Ishikawa (cell line): ENCODE results near the gene MAP3K5.

Experiments
- CEBPB ChIP-seq: IDR thresholded peaks from 2 replicates; pipeline ENCODE4 v1.6.1; 2012
- CREB1 ChIP-seq: IDR thresholded peaks from 2 replicates; pipeline ENCODE4 v1.6.1; 2012; ENCODE audit warnings: low read depth
- EGR1 ChIP-seq: IDR thresholded peaks from 2 replicates; pipeline ENCODE4 v1.6.1; 2012
- EP300 ChIP-seq: IDR thresholded peaks from 2 replicates; pipeline ENCODE4 v1.6.1; 2012; ENCODE audit warnings: borderline replicate concordance
- FOXM1 ChIP-seq: IDR thresholded peaks from 2 replicates; pipeline ENCODE4 v1.6.1; 2012; ENCODE audit warnings: low read depth, borderline replicate concordance
- MAX ChIP-seq: IDR thresholded peaks from 2 replicates; pipeline ENCODE4 v1.6.1; 2012
- NFIC ChIP-seq: IDR thresholded peaks from 2 replicates; pipeline ENCODE4 v1.6.1; 2012
- RAD21 ChIP-seq: IDR thresholded peaks from 2 replicates; pipeline ENCODE4 v1.6.1; 2012; ENCODE audit warnings: low read depth
- TAF1 ChIP-seq: IDR thresholded peaks from 2 replicates; pipeline ENCODE4 v1.6.1; 2012; ENCODE audit warnings: low read depth, mild to moderate bottlenecking
- TCF12 ChIP-seq: IDR thresholded peaks from 2 replicates; pipeline ENCODE4 v1.6.1; 2012; ENCODE audit warnings: low read depth
- TEAD4 ChIP-seq: IDR thresholded peaks from 2 replicates; pipeline ENCODE4 v1.6.1; 2012
- USF1 ChIP-seq: IDR thresholded peaks from 2 replicates; pipeline ENCODE4 v1.6.1; 2012
- YY1 ChIP-seq: IDR thresholded peaks from 2 replicates; pipeline ENCODE4 v1.6.1; 2012; ENCODE audit warnings: low read depth
- ZBTB7A ChIP-seq: IDR thresholded peaks from 2 replicates; pipeline ENCODE4 v1.6.1; 2012; ENCODE audit warnings: low read depth
- TF ChIP-seq, protein P1 (sequence below): IDR thresholded peaks from 2 replicates; pipeline ENCODE4 v1.6.1; 2012; ENCODE audit warnings: low read depth, mild to moderate bottlenecking

The MAP3K5 gene

DNA sequence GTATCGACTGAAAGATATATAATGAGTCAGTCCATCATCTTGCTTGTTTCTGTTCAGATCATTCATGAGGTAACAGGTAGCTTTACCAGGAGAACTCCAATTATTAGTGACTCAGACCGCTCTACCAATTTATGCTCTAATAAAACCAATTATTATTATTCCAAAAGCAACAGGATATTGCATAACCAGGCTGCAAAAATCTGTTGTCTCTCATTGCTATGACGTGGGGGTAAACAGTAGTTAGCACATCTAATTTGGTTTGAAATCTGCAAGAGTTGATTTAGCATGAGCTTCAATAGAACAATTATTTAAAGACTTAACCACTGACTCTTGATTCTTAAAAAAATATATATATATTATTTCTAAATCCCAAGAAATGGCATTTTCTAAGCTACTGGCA, 151.1 kb downstream of the MAP3K5 start:
- TF ChIP-seq CREB1 (no peak), EGR1 (no peak), CEBPB (no peak), FOXM1 (no peak), MAX (no peak), USF1 (no peak), EP300 (no peak), TCF12 (no peak)

DNA sequence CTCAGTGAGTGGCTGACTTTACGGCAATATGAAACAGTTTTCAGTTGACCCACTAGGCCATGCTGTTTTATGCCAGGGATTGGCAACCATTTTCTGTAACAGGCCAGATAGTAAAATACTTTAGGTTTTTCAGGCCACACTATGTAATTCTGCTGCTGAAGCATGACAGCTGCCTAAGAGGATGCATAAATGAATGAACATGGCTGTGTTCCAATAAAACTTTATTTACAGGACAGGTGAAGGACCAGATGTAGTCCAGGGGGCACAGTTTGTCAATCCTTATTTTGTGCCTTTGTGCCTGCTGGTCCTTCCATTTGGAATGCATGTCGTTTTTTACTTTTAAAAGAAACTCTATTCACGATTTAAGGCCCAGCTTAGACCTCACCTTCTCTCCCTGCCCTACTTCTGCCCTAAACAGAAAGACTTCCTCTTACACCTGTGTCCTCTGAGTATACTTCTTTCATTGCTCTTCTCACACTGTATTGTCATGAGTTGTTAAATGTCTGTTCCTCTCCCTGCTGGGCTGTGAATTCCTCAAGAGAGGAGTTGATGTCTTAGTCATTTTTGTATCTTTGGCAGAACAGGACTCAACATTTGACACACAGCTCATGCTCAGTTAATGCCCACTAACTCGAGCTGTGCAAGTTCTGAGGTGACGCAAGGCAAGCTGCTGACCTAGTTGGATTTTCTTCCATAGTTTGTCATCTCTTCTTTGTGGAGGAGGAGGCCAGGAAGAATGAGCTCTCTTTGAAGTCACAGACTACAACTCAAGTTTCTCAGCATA, 152.0 kb downstream of the MAP3K5 start:
- TF ChIP-seq CREB1 (no peak), MAX (no peak)

DNA sequence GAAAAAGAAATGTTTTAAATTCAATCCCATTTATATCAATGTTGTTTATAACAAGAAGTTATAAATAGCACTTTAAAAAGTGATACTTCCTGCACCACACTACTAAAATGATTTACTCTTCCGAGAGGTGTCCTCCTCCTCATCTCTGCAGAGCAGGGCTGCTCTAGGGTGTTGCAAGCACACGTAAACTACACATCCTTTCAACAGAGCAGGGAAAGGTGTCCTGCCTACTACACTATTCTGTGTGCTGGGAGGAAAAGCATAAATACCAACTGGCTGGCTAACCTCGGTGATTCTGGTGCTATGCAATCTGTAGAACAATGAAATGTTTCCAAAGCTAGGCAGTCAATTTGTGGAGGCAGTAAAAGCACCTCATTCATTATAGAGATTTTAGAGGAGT, 152.6 kb downstream of the MAP3K5 start:
- TF ChIP-seq ZBTB7A (no peak), USF1 (no peak), FOXM1 (no peak), TEAD4 (no peak), EP300 (no peak), CREB1 (no peak), CEBPB (no peak), EGR1 (no peak), TAF1 (no peak)
- TF ChIP-seq, protein P1, sequence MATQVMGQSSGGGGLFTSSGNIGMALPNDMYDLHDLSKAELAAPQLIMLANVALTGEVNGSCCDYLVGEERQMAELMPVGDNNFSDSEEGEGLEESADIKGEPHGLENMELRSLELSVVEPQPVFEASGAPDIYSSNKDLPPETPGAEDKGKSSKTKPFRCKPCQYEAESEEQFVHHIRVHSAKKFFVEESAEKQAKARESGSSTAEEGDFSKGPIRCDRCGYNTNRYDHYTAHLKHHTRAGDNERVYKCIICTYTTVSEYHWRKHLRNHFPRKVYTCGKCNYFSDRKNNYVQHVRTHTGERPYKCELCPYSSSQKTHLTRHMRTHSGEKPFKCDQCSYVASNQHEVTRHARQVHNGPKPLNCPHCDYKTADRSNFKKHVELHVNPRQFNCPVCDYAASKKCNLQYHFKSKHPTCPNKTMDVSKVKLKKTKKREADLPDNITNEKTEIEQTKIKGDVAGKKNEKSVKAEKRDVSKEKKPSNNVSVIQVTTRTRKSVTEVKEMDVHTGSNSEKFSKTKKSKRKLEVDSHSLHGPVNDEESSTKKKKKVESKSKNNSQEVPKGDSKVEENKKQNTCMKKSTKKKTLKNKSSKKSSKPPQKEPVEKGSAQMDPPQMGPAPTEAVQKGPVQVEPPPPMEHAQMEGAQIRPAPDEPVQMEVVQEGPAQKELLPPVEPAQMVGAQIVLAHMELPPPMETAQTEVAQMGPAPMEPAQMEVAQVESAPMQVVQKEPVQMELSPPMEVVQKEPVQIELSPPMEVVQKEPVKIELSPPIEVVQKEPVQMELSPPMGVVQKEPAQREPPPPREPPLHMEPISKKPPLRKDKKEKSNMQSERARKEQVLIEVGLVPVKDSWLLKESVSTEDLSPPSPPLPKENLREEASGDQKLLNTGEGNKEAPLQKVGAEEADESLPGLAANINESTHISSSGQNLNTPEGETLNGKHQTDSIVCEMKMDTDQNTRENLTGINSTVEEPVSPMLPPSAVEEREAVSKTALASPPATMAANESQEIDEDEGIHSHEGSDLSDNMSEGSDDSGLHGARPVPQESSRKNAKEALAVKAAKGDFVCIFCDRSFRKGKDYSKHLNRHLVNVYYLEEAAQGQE: no peak

DNA sequence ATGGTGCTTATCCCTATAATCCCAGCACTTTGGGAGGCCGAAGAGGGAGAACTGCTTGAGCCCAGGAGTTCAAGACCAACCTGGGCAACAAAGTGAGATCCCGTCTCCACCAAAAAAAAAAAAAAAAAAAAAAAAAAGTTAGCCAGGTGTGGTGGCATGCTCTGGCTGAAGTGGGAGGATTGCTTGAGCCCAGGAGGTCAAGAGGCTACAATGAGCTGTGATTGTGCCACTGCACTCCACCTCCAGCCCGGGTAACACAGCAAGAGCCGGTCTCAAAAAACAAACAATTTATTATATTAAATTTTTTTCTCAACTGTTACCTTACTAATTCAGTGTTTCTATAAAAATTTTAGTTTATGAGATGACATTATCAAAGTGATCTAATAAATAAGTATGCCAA, 156.7 kb downstream of the MAP3K5 start:
- TF ChIP-seq, protein P1: no peak
- TF ChIP-seq CEBPB (no peak), CREB1 (no peak), MAX (no peak), YY1 (no peak), TEAD4 (no peak), EP300 (no peak), RAD21 (no peak), EGR1 (no peak), TCF12 (no peak), TAF1 (no peak), NFIC (no peak), ZBTB7A (no peak), USF1 (no peak), FOXM1 (no peak)

DNA sequence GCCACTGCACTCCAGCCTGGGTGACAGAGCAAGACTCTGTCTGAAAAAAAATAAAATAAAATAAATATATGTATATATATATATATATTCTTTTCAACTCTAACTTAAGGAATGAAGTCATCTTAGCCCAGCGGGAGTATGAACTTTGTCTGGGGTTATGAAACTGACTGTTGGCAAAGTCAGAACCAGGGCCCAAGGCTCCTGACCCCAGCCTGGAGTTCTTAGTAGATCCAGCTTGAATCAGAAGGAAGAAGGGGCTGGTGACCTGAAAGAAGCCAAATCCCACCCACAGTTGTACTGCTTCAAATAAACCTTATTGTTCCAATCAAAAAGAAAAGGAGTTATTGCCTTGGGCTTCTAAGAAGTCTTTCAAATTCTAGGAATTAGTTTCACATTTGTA, 158.9 kb downstream of the MAP3K5 start:
- no peak for TF ChIP-seq CREB1
- no peak for TF ChIP-seq NFIC
- TF ChIP-seq USF1: no peak
- TF ChIP-seq, protein P1: no peak
- TF ChIP-seq TEAD4: no peak
- TF ChIP-seq TAF1: no peak
- TF ChIP-seq RAD21: no peak
- TF ChIP-seq MAX: no peak
- TF ChIP-seq TCF12: no peak
- no peak for TF ChIP-seq EGR1
- TF ChIP-seq FOXM1: no peak
- TF ChIP-seq YY1: no peak
- TF ChIP-seq ZBTB7A: no peak
- TF ChIP-seq EP300: no peak
- TF ChIP-seq CEBPB: no peak
